ENCODE data around the gene AK5. TPM values are rescaled to one million over a fixed set of nuclear protein-coding genes. Genes with fewer than 3 reads are reported as not detected.

Gene AK5
- total and polyA plus RNA-seq, 2 experiments from 2014 or later: 8.8 to 12.2 TPM

DNA sequence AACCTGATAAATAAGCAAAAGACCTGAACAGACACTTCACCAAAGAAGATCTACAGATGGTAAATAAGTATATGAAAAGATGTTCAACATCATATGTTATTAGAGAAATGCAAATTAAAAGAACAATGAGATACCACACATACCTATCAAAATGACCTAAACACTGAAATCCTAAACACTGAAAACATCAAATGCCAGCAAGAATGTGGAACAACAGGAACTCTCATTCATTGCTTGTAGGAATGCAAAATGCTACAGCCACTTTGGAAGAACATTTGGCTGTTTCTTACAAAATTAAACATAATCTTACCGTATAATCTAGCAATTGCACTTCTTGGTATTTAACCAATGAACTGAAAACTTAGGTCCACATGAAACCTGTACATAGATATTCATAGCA is 47.7 kb upstream of the AK5 start:
- Histone ChIP-seq H3K4me3 (no peak overlapping the region), H3K36me3 (ENCODE audit: insufficient read depth) (no peaks in the 10 kb centered on the region), H3K79me2 (replicated peaks; ENCODE audit: insufficient read depth) (no peaks in the 10 kb centered on the region), H3K4me2 (no peak overlapping the region), H3K4me1 (ENCODE audit: insufficient read depth) (no peaks in the 10 kb centered on the region), H2AFZ (no peak overlapping the region), H3K9me2 (ENCODE audit: insufficient read depth) (no peaks in the 10 kb centered on the region; the same call in 1 of the 2 replicates), H4K20me1 (replicated peaks; ENCODE audit: insufficient read depth) (no peaks in the 10 kb centered on the region), H3K27ac (ENCODE audit: low read depth) (no peak overlapping the region), H3F3A (replicated peaks; ENCODE audit: low read depth) (no peaks in the 10 kb centered on the region), H3K27me3 (ENCODE audit: insufficient read depth) (no peaks in the 10 kb centered on the region)
- H3K4me1 Mint-ChIP-seq: no peaks in the 10 kb centered on the region
- H3K27me3 Mint-ChIP-seq (ENCODE audit: insufficient read depth, low read depth, poor library complexity): no peaks in the 10 kb centered on the region
- no peaks in the 10 kb centered on the region; the same call in 2 of the 3 replicates for H3K9me3 Mint-ChIP-seq
- TF ChIP-seq JUNB (IDR thresholded peaks at IDR 0.05; ENCODE audit: unreplicated experiment) (no peak), CTCF (conservative IDR thresholded peaks at IDR 0.05; ENCODE audit: low read depth in 2 of 2) (no peak), POLR2AphosphoS5 (IDR thresholded peaks at IDR 0.05; ENCODE audit: low read depth) (no peak), NANOG (IDR thresholded peaks at IDR 0.05; ENCODE audit: borderline replicate concordance) (no peak), EZH2 (IDR thresholded peaks at IDR 0.05; ENCODE audit: low read depth, unreplicated experiment) (no peak), ZNF114 (CRISPR knock-in tag; IDR thresholded peaks at IDR 0.05) (no peak), ZNF331 (CRISPR knock-in tag; IDR thresholded peaks at IDR 0.05; ENCODE audit: low read depth) (no peak), EZH2phosphoT487 (IDR thresholded peaks at IDR 0.05; ENCODE audit: unreplicated experiment) (no peak), CREB1 (CRISPR knock-in tag; IDR thresholded peaks at IDR 0.05; ENCODE audit: low read depth) (no peak), STAT1 (IDR thresholded peaks at IDR 0.05; ENCODE audit: unreplicated experiment) (no peak)
- TF ChIP-seq, protein P1, sequence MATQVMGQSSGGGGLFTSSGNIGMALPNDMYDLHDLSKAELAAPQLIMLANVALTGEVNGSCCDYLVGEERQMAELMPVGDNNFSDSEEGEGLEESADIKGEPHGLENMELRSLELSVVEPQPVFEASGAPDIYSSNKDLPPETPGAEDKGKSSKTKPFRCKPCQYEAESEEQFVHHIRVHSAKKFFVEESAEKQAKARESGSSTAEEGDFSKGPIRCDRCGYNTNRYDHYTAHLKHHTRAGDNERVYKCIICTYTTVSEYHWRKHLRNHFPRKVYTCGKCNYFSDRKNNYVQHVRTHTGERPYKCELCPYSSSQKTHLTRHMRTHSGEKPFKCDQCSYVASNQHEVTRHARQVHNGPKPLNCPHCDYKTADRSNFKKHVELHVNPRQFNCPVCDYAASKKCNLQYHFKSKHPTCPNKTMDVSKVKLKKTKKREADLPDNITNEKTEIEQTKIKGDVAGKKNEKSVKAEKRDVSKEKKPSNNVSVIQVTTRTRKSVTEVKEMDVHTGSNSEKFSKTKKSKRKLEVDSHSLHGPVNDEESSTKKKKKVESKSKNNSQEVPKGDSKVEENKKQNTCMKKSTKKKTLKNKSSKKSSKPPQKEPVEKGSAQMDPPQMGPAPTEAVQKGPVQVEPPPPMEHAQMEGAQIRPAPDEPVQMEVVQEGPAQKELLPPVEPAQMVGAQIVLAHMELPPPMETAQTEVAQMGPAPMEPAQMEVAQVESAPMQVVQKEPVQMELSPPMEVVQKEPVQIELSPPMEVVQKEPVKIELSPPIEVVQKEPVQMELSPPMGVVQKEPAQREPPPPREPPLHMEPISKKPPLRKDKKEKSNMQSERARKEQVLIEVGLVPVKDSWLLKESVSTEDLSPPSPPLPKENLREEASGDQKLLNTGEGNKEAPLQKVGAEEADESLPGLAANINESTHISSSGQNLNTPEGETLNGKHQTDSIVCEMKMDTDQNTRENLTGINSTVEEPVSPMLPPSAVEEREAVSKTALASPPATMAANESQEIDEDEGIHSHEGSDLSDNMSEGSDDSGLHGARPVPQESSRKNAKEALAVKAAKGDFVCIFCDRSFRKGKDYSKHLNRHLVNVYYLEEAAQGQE (IDR thresholded peaks at IDR 0.05; ENCODE audit: unreplicated experiment): no peak
- DNase-seq (ENCODE audit: low spot score) (peak; percentile 34), ATAC-seq (no peak)
- peaks cover 16% of the 10 kb centered on the region; the same call in 2 of the 3 replicates for H3K36me3 Mint-ChIP-seq (ENCODE audit: low read depth)
- H3K27ac Mint-ChIP-seq: no peak overlapping the region
- H3K4me3 Mint-ChIP-seq: no peak overlapping the region

- H3K9me3 Mint-ChIP-seq: no peaks in the 10 kb centered on the region; the same call in 2 of the 3 replicates
- H3K27ac Mint-ChIP-seq: no peak overlapping the region
- H3K4me1 ChIP-seq (ENCODE audit: insufficient read depth): no peaks in the 10 kb centered on the region
- H4K20me1 ChIP-seq (replicated peaks; ENCODE audit: insufficient read depth): no peaks in the 10 kb centered on the region
- H3K27me3 Mint-ChIP-seq (ENCODE audit: insufficient read depth, low read depth, poor library complexity): no peaks in the 10 kb centered on the region
- H3K27me3 ChIP-seq (ENCODE audit: insufficient read depth): no peaks in the 10 kb centered on the region
- ATAC-seq (no peak), DNase-seq (ENCODE audit: low spot score) (no peak)
- H3K79me2 ChIP-seq (replicated peaks; ENCODE audit: insufficient read depth): no peaks in the 10 kb centered on the region
- no peaks in the 10 kb centered on the region for H3K4me1 Mint-ChIP-seq
- H3K27ac ChIP-seq (ENCODE audit: low read depth): no peak overlapping the region
- H3K4me3 Mint-ChIP-seq: no peak overlapping the region
- H3K9me2 ChIP-seq (ENCODE audit: insufficient read depth): no peaks in the 10 kb centered on the region; the same call in 1 of the 2 replicates
- H2AFZ ChIP-seq: no peak overlapping the region
- H3K36me3 Mint-ChIP-seq (ENCODE audit: low read depth): peaks cover 16% of the 10 kb centered on the region; the same call in 2 of the 3 replicates
- H3F3A ChIP-seq (replicated peaks; ENCODE audit: low read depth): no peaks in the 10 kb centered on the region
- no peak overlapping the region for H3K4me3 ChIP-seq
- no peak overlapping the region for H3K4me2 ChIP-seq
- no peaks in the 10 kb centered on the region for H3K36me3 ChIP-seq (ENCODE audit: insufficient read depth)
- TF ChIP-seq, protein P2, sequence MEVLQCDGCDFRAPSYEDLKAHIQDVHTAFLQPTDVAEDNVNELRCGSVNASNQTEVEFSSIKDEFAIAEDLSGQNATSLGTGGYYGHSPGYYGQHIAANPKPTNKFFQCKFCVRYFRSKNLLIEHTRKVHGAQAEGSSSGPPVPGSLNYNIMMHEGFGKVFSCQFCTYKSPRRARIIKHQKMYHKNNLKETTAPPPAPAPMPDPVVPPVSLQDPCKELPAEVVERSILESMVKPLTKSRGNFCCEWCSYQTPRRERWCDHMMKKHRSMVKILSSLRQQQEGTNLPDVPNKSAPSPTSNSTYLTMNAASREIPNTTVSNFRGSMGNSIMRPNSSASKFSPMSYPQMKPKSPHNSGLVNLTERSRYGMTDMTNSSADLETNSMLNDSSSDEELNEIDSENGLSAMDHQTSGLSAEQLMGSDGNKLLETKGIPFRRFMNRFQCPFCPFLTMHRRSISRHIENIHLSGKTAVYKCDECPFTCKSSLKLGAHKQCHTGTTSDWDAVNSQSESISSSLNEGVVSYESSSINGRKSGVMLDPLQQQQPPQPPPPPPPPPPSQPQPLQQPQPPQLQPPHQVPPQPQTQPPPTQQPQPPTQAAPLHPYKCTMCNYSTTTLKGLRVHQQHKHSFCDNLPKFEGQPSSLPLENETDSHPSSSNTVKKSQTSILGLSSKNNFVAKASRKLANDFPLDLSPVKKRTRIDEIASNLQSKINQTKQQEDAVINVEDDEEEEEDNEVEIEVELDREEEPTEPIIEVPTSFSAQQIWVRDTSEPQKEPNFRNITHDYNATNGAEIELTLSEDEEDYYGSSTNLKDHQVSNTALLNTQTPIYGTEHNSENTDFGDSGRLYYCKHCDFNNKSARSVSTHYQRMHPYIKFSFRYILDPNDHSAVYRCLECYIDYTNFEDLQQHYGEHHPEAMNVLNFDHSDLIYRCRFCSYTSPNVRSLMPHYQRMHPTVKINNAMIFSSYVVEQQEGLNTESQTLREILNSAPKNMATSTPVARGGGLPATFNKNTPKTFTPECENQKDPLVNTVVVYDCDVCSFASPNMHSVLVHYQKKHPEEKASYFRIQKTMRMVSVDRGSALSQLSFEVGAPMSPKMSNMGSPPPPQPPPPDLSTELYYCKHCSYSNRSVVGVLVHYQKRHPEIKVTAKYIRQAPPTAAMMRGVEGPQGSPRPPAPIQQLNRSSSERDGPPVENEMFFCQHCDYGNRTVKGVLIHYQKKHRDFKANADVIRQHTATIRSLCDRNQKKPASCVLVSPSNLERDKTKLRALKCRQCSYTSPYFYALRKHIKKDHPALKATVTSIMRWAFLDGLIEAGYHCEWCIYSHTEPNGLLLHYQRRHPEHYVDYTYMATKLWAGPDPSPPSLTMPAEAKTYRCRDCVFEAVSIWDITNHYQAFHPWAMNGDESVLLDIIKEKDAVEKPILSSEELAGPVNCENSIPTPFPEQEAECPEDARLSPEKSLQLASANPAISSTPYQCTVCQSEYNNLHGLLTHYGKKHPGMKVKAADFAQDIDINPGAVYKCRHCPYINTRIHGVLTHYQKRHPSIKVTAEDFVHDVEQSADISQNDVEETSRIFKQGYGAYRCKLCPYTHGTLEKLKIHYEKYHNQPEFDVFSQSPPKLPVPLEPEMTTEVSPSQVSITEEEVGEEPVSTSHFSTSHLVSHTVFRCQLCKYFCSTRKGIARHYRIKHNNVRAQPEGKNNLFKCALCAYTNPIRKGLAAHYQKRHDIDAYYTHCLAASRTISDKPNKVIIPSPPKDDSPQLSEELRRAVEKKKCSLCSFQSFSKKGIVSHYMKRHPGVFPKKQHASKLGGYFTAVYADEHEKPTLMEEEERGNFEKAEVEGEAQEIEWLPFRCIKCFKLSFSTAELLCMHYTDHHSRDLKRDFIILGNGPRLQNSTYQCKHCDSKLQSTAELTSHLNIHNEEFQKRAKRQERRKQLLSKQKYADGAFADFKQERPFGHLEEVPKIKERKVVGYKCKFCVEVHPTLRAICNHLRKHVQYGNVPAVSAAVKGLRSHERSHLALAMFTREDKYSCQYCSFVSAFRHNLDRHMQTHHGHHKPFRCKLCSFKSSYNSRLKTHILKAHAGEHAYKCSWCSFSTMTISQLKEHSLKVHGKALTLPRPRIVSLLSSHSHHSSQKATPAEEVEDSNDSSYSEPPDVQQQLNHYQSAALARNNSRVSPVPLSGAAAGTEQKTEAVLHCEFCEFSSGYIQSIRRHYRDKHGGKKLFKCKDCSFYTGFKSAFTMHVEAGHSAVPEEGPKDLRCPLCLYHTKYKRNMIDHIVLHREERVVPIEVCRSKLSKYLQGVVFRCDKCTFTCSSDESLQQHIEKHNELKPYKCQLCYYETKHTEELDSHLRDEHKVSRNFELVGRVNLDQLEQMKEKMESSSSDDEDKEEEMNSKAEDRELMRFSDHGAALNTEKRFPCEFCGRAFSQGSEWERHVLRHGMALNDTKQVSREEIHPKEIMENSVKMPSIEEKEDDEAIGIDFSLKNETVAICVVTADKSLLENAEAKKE (CRISPR knock-in tag; IDR thresholded peaks at IDR 0.05): no peak
These were observed 46.9 kb upstream of the AK5 start for GRCh38 chr1:77234943-77235342.

All from GM23338 (cell line).